Measurements from ENCODE around the gene MIPOL1.
"Not testable (repeated sequence)": the region's sequence is repeated elsewhere in the genome, so short reads cannot be mapped to it uniquely, and the experiment has no call there.

The MIPOL1 gene

GRCh38 chr14:37289688-37290087 lies 92.0 kb downstream of the MIPOL1 start:
- no peak for DNase-seq (ENCODE audit: low spot score)

- DNase-seq (ENCODE audit: low spot score): not testable (repeated sequence)
These were observed 97.5 kb downstream of the MIPOL1 start for GRCh38 chr14:37295262-37295661.

GRCh38 chr14:37311252-37311651 lies 113.5 kb downstream of the MIPOL1 start:
- DNase-seq (ENCODE audit: low spot score): no peak

- no peak for DNase-seq (ENCODE audit: low spot score)
These were observed 121.2 kb downstream of the MIPOL1 start for GRCh38 chr14:37318938-37319337.

GRCh38 chr14:37320106-37320505 lies 122.4 kb downstream of the MIPOL1 start:
- no peak for DNase-seq (ENCODE audit: low spot score)

- DNase-seq (ENCODE audit: low spot score): no peak
These were observed 127.6 kb downstream of the MIPOL1 start for GRCh38 chr14:37325332-37325731.

GRCh38 chr14:37326434-37326833 lies 128.7 kb downstream of the MIPOL1 start:
- DNase-seq (ENCODE audit: low spot score): no peak

GRCh38 chr14:37327933-37328332 lies 130.2 kb downstream of the MIPOL1 start:
- not testable (repeated sequence) for DNase-seq (ENCODE audit: low spot score)

GRCh38 chr14:37328673-37329072 lies 130.9 kb downstream of the MIPOL1 start:
- no peak for DNase-seq (ENCODE audit: low spot score)

GRCh38 chr14:37329189-37330001 lies 131.7 kb downstream of the MIPOL1 start:
- DNase-seq (ENCODE audit: low spot score): no peak

GRCh38 chr14:37330910-37331309 lies 133.2 kb downstream of the MIPOL1 start:
- no peak for DNase-seq (ENCODE audit: low spot score)

GRCh38 chr14:37340353-37340752 lies 142.6 kb downstream of the MIPOL1 start:
- no peak for DNase-seq (ENCODE audit: low spot score)

- no peak for DNase-seq (ENCODE audit: low spot score)
These were observed 145.8 kb downstream of the MIPOL1 start for GRCh38 chr14:37343307-37344094.

- DNase-seq (ENCODE audit: low spot score): no peak
These were observed 165.9 kb downstream of the MIPOL1 start for GRCh38 chr14:37363661-37364060.

- no peak for DNase-seq (ENCODE audit: low spot score)
These were observed 171.7 kb downstream of the MIPOL1 start for GRCh38 chr14:37369425-37369824.

GRCh38 chr14:37375566-37375965 lies 177.8 kb downstream of the MIPOL1 start:
- no peak for DNase-seq (ENCODE audit: low spot score)

- no peak for DNase-seq (ENCODE audit: low spot score)
These were observed 179.3 kb downstream of the MIPOL1 start for GRCh38 chr14:37376944-37377609.

GRCh38 chr14:37384870-37385596 lies 187.3 kb downstream of the MIPOL1 start:
- no peak for DNase-seq (ENCODE audit: low spot score)

- DNase-seq (ENCODE audit: low spot score): not testable (repeated sequence)
These were observed 199.6 kb downstream of the MIPOL1 start for GRCh38 chr14:37397157-37397940.

- DNase-seq (ENCODE audit: low spot score): no peak
These were observed 200.1 kb downstream of the MIPOL1 start for GRCh38 chr14:37397941-37398215.

GRCh38 chr14:37399517-37399916 lies 201.8 kb downstream of the MIPOL1 start:
- DNase-seq (ENCODE audit: low spot score): no peak

Data from germinal center (tissue), 1 donor.